H9 (cell line): Measurements from ENCODE around the gene PRR36. TPM values are rescaled to one million over a fixed set of nuclear protein-coding genes. Genes with fewer than 3 reads are reported as not detected.

Experiments used
- DNase-seq: peaks from one replicate; pipeline ENCODE4 v3.0.0-alpha.2; 2017
- H2AFZ ChIP-seq: one replicate; pipeline ENCODE4 v1.6.1; 2013; ENCODE audit warnings: mild to moderate bottlenecking, low read length, control low read depth, moderate library complexity
- H2AK5ac ChIP-seq: 2 replicates; pipeline ENCODE4 v1.6.1; 2013; ENCODE audit warnings: low read length, control low read depth, mixed read lengths; ENCODE audit not compliant: insufficient read length
- H2BK120ac ChIP-seq: one replicate; pipeline ENCODE4 v1.6.1; 2013; ENCODE audit warnings: low read depth, mild to moderate bottlenecking, low read length, control low read depth, inconsistent platforms; ENCODE audit not compliant: poor library complexity, severe bottlenecking
- H2BK12ac ChIP-seq: 2 replicates; pipeline ENCODE4 v1.6.1; 2013; ENCODE audit warnings: low read length, control low read depth, mixed read lengths, low read depth; ENCODE audit not compliant: insufficient read length
- H2BK15ac ChIP-seq: 2 replicates; pipeline ENCODE4 v1.6.1; 2013; ENCODE audit warnings: low read depth, low read length, control low read depth
- H2BK20ac ChIP-seq: one replicate; pipeline ENCODE4 v1.6.1; 2013; ENCODE audit warnings: low read depth, mild to moderate bottlenecking, low read length, control low read depth, inconsistent platforms; ENCODE audit not compliant: poor library complexity, severe bottlenecking
- H2BK5ac ChIP-seq: 2 replicates; pipeline ENCODE4 v1.6.1; 2013; ENCODE audit warnings: low read length, control low read depth, mixed read lengths; ENCODE audit not compliant: insufficient read length
- H3K14ac ChIP-seq: 2 replicates; pipeline ENCODE4 v1.6.1; 2013; ENCODE audit warnings: low read length, control low read depth; ENCODE audit not compliant: insufficient read depth
- H3K18ac ChIP-seq: 2 replicates; pipeline ENCODE4 v1.6.1; 2013; ENCODE audit warnings: low read depth, mild to moderate bottlenecking, mixed read lengths, low read length, control low read depth; ENCODE audit not compliant: insufficient read length
- H3K23ac ChIP-seq: 2 replicates; pipeline ENCODE4 v1.6.1; 2013; ENCODE audit warnings: low read length, control low read depth, mixed read lengths, low read depth; ENCODE audit not compliant: insufficient read length
- H3K23me2 ChIP-seq: 2 replicates; pipeline ENCODE4 v1.6.1; 2013; ENCODE audit warnings: low read depth, mild to moderate bottlenecking, mixed read lengths, low read length, control low read depth; ENCODE audit not compliant: insufficient read length, poor library complexity, severe bottlenecking
- H3K27ac ChIP-seq: 2 replicates; pipeline ENCODE4 v1.5.1; 2013; ENCODE audit warnings: low read length, control low read depth, mixed read lengths, low read depth; ENCODE audit not compliant: insufficient read length
- H3K27me3 ChIP-seq: 2 replicates; pipeline ENCODE4 v1.6.1; 2013; ENCODE audit warnings: low read length, control low read depth, inconsistent platforms; ENCODE audit not compliant: insufficient read depth
- H3K4ac ChIP-seq: 2 replicates; pipeline ENCODE4 v1.6.1; 2013; ENCODE audit warnings: low read depth, mild to moderate bottlenecking, control low read depth, inconsistent platforms, low read length, moderate library complexity
- H3K4me1 ChIP-seq: 2 replicates; pipeline ENCODE4 v1.6.1; 2013; ENCODE audit warnings: low read length, control low read depth, inconsistent platforms; ENCODE audit not compliant: insufficient read depth
- H3K4me2 ChIP-seq: 2 replicates; pipeline ENCODE4 v1.6.1; 2013; ENCODE audit warnings: low read length, control low read depth, mixed read lengths; ENCODE audit not compliant: insufficient read length, insufficient read depth
- H3K56ac ChIP-seq: 2 replicates; pipeline ENCODE4 v1.6.1; 2013; ENCODE audit warnings: low read depth, mild to moderate bottlenecking, mixed read lengths, low read length, control low read depth; ENCODE audit not compliant: insufficient read length
- H3K79me1 ChIP-seq: 2 replicates; pipeline ENCODE4 v1.6.1; 2013; ENCODE audit warnings: low read depth, mild to moderate bottlenecking, moderate library complexity, low read length, control low read depth, inconsistent platforms; ENCODE audit not compliant: insufficient read depth, poor library complexity, severe bottlenecking
- H3K79me2 ChIP-seq: 2 replicates; pipeline ENCODE4 v1.6.1; 2013; ENCODE audit warnings: low read length, control low read depth, inconsistent platforms; ENCODE audit not compliant: insufficient read depth
- H3K9ac ChIP-seq: 2 replicates; pipeline ENCODE4 v1.6.1; 2013; ENCODE audit warnings: low read length, control low read depth, mixed read lengths; ENCODE audit not compliant: insufficient read length; ENCODE audit errors: extremely low read depth
- H3K9me3 ChIP-seq: one replicate; pipeline ENCODE4 v1.6.1; 2013; ENCODE audit warnings: low read depth, low read length, inconsistent platforms; ENCODE audit not compliant: control insufficient read depth
- H3T11ph ChIP-seq: one replicate; pipeline ENCODE4 v1.6.1; 2013; ENCODE audit warnings: mild to moderate bottlenecking, low read length, control low read depth, inconsistent platforms
- H4K20me1 ChIP-seq: one replicate; pipeline ENCODE4 v1.6.1; 2013; ENCODE audit not compliant: control insufficient read depth, insufficient read length, insufficient read depth
- H4K5ac ChIP-seq: 2 replicates; pipeline ENCODE4 v1.6.1; 2013; ENCODE audit warnings: low read depth, mild to moderate bottlenecking, mixed read lengths, low read length, control low read depth; ENCODE audit not compliant: insufficient read length
- H4K8ac ChIP-seq: replicated peaks from 2 replicates; pipeline ENCODE4 v1.6.1; 2013; ENCODE audit warnings: low read length, control low read depth, mixed read lengths, low read depth; ENCODE audit not compliant: insufficient read length
- H4K91ac ChIP-seq: 2 replicates; pipeline ENCODE4 v1.6.1; 2013; ENCODE audit warnings: low read depth, mild to moderate bottlenecking, moderate library complexity, mixed read lengths, low read length, control low read depth; ENCODE audit not compliant: insufficient read length
- H3K27ac Mint-ChIP-seq, 3 experiments: 2 replicates in 2 of 3; 3 replicates in 1 of 3; pipeline ENCODE4 v1.8.0; 2020 to 2021; ENCODE audit warnings: mixed read lengths in 3 of 3, mild to moderate bottlenecking in 1 of 3, moderate library complexity in 1 of 3
- H3K27me3 Mint-ChIP-seq: 2 replicates; pipeline ENCODE4 v1.8.0; 2021; ENCODE audit warnings: low read depth, mild to moderate bottlenecking, moderate library complexity, mixed read lengths
- H3K36me3 Mint-ChIP-seq, 3 experiments: 2 replicates in 2 of 3; 3 replicates in 1 of 3; pipeline ENCODE4 v1.8.0; 2020 to 2021; ENCODE audit warnings: low read depth in 3 of 3, mixed read lengths in 3 of 3; ENCODE audit not compliant: insufficient read depth in 1 of 3
- H3K4me1 Mint-ChIP-seq, 2 experiments: 2 replicates each; pipeline ENCODE4 v1.8.0; 2020; ENCODE audit warnings: mixed read lengths in 2 of 2
- H3K4me3 Mint-ChIP-seq, 2 experiments: 2 replicates in 1 of 2; 3 replicates in 1 of 2; pipeline ENCODE4 v1.8.0; 2020 to 2021; ENCODE audit warnings: mild to moderate bottlenecking in 2 of 2, mixed read lengths in 2 of 2, moderate library complexity in 1 of 2
- H3K9me3 Mint-ChIP-seq, 2 experiments: 2 replicates in 1 of 2; 3 replicates in 1 of 2; pipeline ENCODE4 v1.8.0; 2020; ENCODE audit warnings: mild to moderate bottlenecking in 2 of 2, mixed read lengths in 2 of 2, moderate library complexity in 1 of 2
- CTCF ChIP-seq: fragments of 200-600 bp; sonication (generic); conservative IDR thresholded peaks from 3 replicates; pipeline ENCODE4 v1.8.0; 2021; ENCODE audit warnings: antibody characterized with exemption, mild to moderate bottlenecking
- WGBS: extraction: QIAGEN DNeasy Blood & Tissue Kit; methylation state at CpG from one replicate; pipeline ENCODE4 v1.1.7; 2013; ENCODE audit warnings: missing lambda C conversion rate, low lambda C conversion rate, mixed read lengths; ENCODE audit not compliant: insufficient read length; ENCODE audit errors: extremely low coverage; 5-methylcytosine and 5-hydroxymethylcytosine counted together
- total RNA-seq: library from RNA; stranded (reverse); gene quantifications from 2 replicates; pipeline ENCODE4 v1.2.1, GENCODE V29; 2021

PRR36 gene
- total RNA-seq, 1 experiment from 2014 or later = 20.4 TPM

GRCh38 chr19:7904074-7905020, 30.2 kb upstream of the PRR36 start:
- peak overlapping the region; percentile 73 for H3K14ac ChIP-seq
- H4K91ac ChIP-seq = no peak overlapping the region
- H3K4me3 Mint-ChIP-seq = peak overlapping the region; percentile 86 to 93
- no peak for DNase-seq
- no peak overlapping the region for H2BK120ac ChIP-seq
- peaks cover 6% of the 10 kb centered on the region; the same call in 1 of the 2 replicates for H3K79me2 ChIP-seq
- H2BK5ac ChIP-seq = no peak overlapping the region
- peaks cover 15 to 24% of the 10 kb centered on the region in 2 experiments for H3K4me1 Mint-ChIP-seq
- H2BK12ac ChIP-seq = no peak overlapping the region
- H3K4me1 ChIP-seq = 0 out of 2 replicates have a peak, but pooled peaks cover 4% of the 10 kb centered on the region
- no CpG with 5 or more reads among the region's 68 CpGs for WGBS
- H2BK20ac ChIP-seq = no peak overlapping the region
- no peak for TF ChIP-seq CTCF
- H4K5ac ChIP-seq = no peak overlapping the region
- no peaks in the 10 kb centered on the region for H3K79me1 ChIP-seq
- H2BK15ac ChIP-seq = no peak overlapping the region
- no peaks in the 10 kb centered on the region; a peak in 3 of 5 replicates for H3K9me3 Mint-ChIP-seq
- H3K27ac ChIP-seq = no peak overlapping the region
- no peak overlapping the region for H3K56ac ChIP-seq
- H3K18ac ChIP-seq = peak overlapping the region; percentile 52
- no peak overlapping the region for H2AFZ ChIP-seq
- H4K8ac ChIP-seq = no peak overlapping the region
- H3K36me3 Mint-ChIP-seq = peaks cover 10 to 20% (median 12%) of the 10 kb centered on the region in 3 experiments
- no peaks in the 10 kb centered on the region for H4K20me1 ChIP-seq
- no peak overlapping the region for H2AK5ac ChIP-seq
- H3K27ac Mint-ChIP-seq = peak overlapping the region; percentile 81 to 97 (median 94); a peak in 5 of 7 replicates
- peak overlapping the region; percentile 12 for H3K9ac ChIP-seq
- no peaks in the 10 kb centered on the region for H3K9me3 ChIP-seq
- H3K23me2 ChIP-seq = peaks cover 19% of the 10 kb centered on the region
- H3K27me3 Mint-ChIP-seq = peaks cover 3% of the 10 kb centered on the region
- no peak overlapping the region for H3T11ph ChIP-seq
- H3K23ac ChIP-seq = no peak overlapping the region
- H3K27me3 ChIP-seq = no peaks in the 10 kb centered on the region
- H3K4ac ChIP-seq = no peak overlapping the region
- peak overlapping the region; percentile 91 for H3K4me2 ChIP-seq
